ENCODE data around the gene POLE. TPM values are rescaled to one million over a fixed set of nuclear protein-coding genes. Genes with fewer than 3 reads are reported as not detected.

The POLE gene
- total RNA-seq, 3 donors from 2014 or later = 36.5 to 51.5 (median 43.5) TPM

DNA sequence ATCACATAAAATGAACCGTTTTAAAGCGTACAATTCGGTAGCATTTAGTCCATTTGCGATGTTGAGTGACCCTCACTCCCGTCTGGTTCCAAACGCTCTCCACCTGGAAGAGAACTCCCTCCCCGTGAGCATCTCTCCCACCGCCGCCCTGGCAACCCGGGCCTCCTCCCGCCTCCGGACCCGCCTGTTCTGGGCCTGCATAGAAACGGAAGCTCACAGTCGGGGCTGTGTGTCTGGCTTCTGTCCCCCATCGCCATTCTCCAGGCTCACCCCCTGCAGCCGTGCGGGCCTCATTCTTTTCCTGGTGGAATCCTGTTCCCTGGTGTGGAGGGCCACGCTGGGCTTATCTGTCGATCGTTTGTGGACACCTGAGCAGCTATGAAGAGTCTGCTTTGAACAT is 94.1 kb downstream of the POLE start:
- TF ChIP-seq POLR2A (IDR thresholded peaks at IDR 0.05) (no peak), POLR2AphosphoS5 (IDR thresholded peaks at IDR 0.05) (no peak)
- TF ChIP-seq, protein P1, sequence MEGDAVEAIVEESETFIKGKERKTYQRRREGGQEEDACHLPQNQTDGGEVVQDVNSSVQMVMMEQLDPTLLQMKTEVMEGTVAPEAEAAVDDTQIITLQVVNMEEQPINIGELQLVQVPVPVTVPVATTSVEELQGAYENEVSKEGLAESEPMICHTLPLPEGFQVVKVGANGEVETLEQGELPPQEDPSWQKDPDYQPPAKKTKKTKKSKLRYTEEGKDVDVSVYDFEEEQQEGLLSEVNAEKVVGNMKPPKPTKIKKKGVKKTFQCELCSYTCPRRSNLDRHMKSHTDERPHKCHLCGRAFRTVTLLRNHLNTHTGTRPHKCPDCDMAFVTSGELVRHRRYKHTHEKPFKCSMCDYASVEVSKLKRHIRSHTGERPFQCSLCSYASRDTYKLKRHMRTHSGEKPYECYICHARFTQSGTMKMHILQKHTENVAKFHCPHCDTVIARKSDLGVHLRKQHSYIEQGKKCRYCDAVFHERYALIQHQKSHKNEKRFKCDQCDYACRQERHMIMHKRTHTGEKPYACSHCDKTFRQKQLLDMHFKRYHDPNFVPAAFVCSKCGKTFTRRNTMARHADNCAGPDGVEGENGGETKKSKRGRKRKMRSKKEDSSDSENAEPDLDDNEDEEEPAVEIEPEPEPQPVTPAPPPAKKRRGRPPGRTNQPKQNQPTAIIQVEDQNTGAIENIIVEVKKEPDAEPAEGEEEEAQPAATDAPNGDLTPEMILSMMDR (IDR thresholded peaks at IDR 0.05) = no peak
- no peak for DNase-seq (ENCODE audit: low spot score in 2 of 2)
- Histone ChIP-seq H3K4me3 (no peak overlapping the region), H3K36me3 (no peaks in the 10 kb centered on the region), H3K27me3 (no peaks in the 10 kb centered on the region), H3K4me1 (peaks cover 0 to 3% of the 10 kb centered on the region in 2 donors), H3K27ac (no peak overlapping the region), H3K9me3 (no peaks in the 10 kb centered on the region)
- intact Hi-C loops (cut with DNase I; ENCODE audit: low total_unique reads) = no loop called here

DNA sequence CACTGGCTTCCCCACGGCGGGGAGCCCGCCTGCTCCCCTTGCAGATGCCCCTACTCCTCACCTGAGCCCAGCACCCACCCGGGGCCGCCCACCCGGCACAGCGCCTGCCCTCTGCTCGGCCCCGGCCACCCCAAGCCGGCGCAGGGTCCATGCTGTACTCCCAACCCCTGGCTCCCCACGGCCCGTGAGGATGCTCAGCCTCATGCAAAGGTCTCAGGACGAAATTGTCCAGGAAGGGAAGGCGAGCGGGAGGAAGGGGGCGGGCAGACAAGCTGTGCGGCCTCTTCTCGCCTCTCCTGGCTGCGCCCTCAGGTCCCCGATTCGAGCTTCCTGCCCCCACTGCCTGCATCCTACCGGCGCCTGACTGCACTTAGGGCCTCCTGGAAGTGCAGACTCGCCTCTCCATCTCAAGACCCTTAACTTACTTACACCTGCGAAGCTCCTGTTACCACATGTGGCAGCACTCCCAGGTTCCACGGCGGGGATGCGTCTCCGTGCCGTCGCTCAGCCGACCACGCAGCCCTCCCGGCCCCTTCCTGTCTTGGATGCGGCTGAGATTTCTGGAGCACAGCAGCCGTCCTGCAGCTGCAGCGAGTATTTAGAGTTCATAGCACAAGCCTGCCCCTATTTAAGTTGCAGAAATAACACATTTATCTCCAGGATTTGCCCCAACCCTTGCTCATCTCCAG is 94.7 kb downstream of the POLE start:
- Histone ChIP-seq H3K4me3 (no peak overlapping the region), H3K27ac (no peak overlapping the region), H3K9me3 (no peaks in the 10 kb centered on the region), H3K27me3 (no peaks in the 10 kb centered on the region), H3K36me3 (no peaks in the 10 kb centered on the region), H3K4me1 (peaks cover 0 to 3% of the 10 kb centered on the region in 2 donors)
- no peak for TF ChIP-seq POLR2A (IDR thresholded peaks at IDR 0.05)
- TF ChIP-seq, protein P1 (IDR thresholded peaks at IDR 0.05) = no peak
- TF ChIP-seq POLR2AphosphoS5 (IDR thresholded peaks at IDR 0.05) = no peak
- intact Hi-C loops (cut with DNase I; ENCODE audit: low total_unique reads) = no loop called here
- no peak for DNase-seq (ENCODE audit: low spot score in 2 of 2)

DNA sequence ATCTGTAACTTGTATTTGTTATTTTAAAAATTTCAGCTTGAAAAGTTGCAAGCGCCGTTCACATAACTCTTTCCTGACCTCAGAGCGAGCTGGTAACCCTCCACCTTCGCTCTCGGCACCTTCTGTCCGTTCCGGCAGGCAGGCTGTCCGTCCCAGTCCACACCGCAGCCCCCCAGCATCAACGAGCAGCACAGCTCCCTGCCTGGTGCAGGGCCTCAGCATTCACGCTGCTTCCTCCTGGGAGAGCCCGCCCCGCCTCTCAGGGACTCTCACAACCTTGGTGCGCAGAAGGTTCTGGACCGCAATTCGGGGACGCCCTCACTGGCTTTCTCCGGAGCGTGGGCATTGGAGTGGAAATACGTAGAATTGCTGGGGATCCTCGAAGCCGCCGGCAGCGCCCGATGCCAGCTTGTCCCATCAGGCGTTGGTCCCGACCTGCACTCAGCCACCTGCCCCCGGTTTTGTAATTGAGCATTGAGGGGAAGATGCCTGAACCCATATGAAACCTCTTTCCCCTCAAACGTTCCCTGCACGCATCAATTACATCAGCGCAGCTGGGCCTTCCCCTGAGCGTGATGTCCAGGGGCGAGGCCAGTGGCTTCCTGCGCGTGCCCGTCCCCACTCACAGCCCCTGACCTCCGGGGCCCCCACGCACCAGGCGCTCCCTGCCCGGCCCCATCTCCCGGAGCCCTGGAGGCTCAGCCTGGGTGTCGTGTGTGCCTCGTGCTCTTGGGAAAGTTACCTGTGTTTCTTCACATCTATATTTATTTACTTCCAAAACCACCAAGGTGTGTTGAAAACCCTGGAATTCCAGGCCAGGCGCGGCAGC is 95.8 kb downstream of the POLE start:
- TF ChIP-seq, protein P1 (IDR thresholded peaks at IDR 0.05) = no peak
- TF ChIP-seq POLR2AphosphoS5 (IDR thresholded peaks at IDR 0.05) = no peak
- TF ChIP-seq POLR2A (IDR thresholded peaks at IDR 0.05) = no peak
- no peaks in the 10 kb centered on the region for H3K36me3 ChIP-seq
- intact Hi-C loops (cut with DNase I; ENCODE audit: low total_unique reads) = no loop called here
- no peak overlapping the region for H3K27ac ChIP-seq
- H3K27me3 ChIP-seq = no peaks in the 10 kb centered on the region
- H3K4me3 ChIP-seq = no peak overlapping the region
- DNase-seq (ENCODE audit: low spot score in 2 of 2) = no peak
- no peaks in the 10 kb centered on the region for H3K9me3 ChIP-seq
- peaks cover 0 to 3% of the 10 kb centered on the region in 2 donors for H3K4me1 ChIP-seq

DNA sequence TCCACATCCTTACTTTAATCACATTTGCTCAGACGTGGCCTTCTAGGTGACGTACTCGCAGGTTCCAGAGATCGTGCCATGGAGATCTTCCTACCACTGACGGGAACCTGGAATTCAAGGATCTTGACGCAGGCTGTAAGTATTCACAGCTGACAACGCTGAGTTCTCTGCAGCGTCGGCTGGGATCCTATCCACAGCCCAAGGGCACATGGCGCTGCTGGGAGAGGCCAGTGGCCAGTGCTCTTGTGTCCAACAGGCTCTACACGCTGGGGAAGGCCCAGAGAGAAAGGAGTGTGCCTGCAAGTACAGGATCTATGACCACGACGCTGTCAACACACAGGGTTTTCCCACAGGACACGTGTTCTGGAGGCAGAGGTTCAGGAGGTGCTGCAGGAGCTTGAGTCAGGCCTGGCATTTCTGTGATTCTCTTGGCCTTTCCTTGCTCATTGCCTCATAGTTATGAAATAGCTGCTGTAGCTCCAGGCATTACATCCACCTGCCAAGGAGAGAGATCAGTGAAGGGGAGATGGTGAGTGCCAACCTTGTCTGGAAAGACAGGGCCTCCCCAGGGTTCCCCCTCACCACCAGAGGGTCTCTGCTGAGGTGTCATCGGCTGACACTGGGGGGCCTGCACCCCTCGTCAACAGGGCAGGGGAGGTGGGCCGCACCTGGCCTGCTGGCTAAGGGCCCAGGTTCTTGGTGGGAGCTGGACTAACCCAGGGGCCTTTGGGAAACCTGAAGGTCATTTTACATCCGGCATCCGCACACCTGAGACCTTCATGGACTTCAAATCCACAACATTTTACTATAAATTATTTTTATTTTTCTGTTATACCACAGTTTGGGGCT is 98.1 kb downstream of the POLE start:
- H3K9me3 ChIP-seq = no peaks in the 10 kb centered on the region
- no peak for DNase-seq (ENCODE audit: low spot score in 2 of 2)
- no peak overlapping the region for H3K4me3 ChIP-seq
- H3K4me1 ChIP-seq = peaks cover 0 to 3% of the 10 kb centered on the region in 2 donors
- no peak overlapping the region for H3K27ac ChIP-seq
- TF ChIP-seq POLR2A (IDR thresholded peaks at IDR 0.05) (no peak), POLR2AphosphoS5 (IDR thresholded peaks at IDR 0.05) (no peak)
- TF ChIP-seq, protein P1 (IDR thresholded peaks at IDR 0.05) = no peak
- no peaks in the 10 kb centered on the region for H3K27me3 ChIP-seq
- intact Hi-C loops (cut with DNase I; ENCODE audit: low total_unique reads) = no loop called here
- H3K36me3 ChIP-seq = no peaks in the 10 kb centered on the region

All from breast epithelium (tissue), 4 donors.